T-helper 2 cell treated with Interferon-gamma antibody and Interleukin-4, amounts not matched to agents 100 ng/mL and 5 ng/mL, for 36 hours (primary cell): ENCODE measurements around the gene TMEM11. TPM values are rescaled to one million over a fixed set of nuclear protein-coding genes. Genes with fewer than 3 reads are reported as not detected.
"Not testable (repeated sequence)": the region's sequence is repeated elsewhere in the genome, so short reads cannot be mapped to it uniquely, and the experiment has no call there.

Experiments used
- intact Hi-C: fragments of 100-400 bp; cut with micrococcal nuclease; formaldehyde crosslinking; loops from one replicate; pipeline ENCODE4 v1.15.1; 2023
- total RNA-seq: library from RNA; stranded (reverse); gene quantifications from 2 replicates; pipeline ENCODE4 v1.2.3, GENCODE V29; 2022

TMEM11 gene
- total RNA-seq, 1 donor from 2014 or later = 20.3 TPM

- intact Hi-C loops = no loop called here
Observed at GRCh38 chr17:21242780-21243515, 29.0 kb upstream of the TMEM11 start.

- intact Hi-C loops = no loop called here
Observed at GRCh38 chr17:21242026-21242697, 28.2 kb upstream of the TMEM11 start.

GRCh38 chr17:21241564-21241963, 27.6 kb upstream of the TMEM11 start:
- intact Hi-C loops = no loop called here

GRCh38 chr17:21240369-21241055, 26.6 kb upstream of the TMEM11 start:
- intact Hi-C loops = no loop called here

- intact Hi-C loops = no loop called here
Observed at GRCh38 chr17:21239680-21240368, 25.9 kb upstream of the TMEM11 start.

GRCh38 chr17:21235921-21236320, 22.0 kb upstream of the TMEM11 start:
- intact Hi-C loops = no loop called here

- intact Hi-C loops = no loop called here
Observed at GRCh38 chr17:21233581-21234347, 19.8 kb upstream of the TMEM11 start.

GRCh38 chr17:21232033-21232749, 18.2 kb upstream of the TMEM11 start:
- intact Hi-C loops = no loop called here

- intact Hi-C loops = no loop called here
Observed at GRCh38 chr17:21231533-21231932, 17.6 kb upstream of the TMEM11 start.

- intact Hi-C loops = no loop called here
Observed at GRCh38 chr17:21228845-21229244, 14.9 kb upstream of the TMEM11 start.

GRCh38 chr17:21228111-21228510, 14.2 kb upstream of the TMEM11 start:
- intact Hi-C loops = no loop called here

- intact Hi-C loops = not testable (repeated sequence)
Observed at GRCh38 chr17:21227277-21227676, 13.3 kb upstream of the TMEM11 start.

- intact Hi-C loops = no loop called here
Observed at GRCh38 chr17:21223086-21223485, 9.1 kb upstream of the TMEM11 start.

- intact Hi-C loops = no loop called here
Observed at GRCh38 chr17:21218831-21219380, 4.9 kb upstream of the TMEM11 start.

- intact Hi-C loops = no loop called here
Observed at GRCh38 chr17:21218101-21218500, 4.1 kb upstream of the TMEM11 start.

- intact Hi-C loops = no loop called here
Observed at GRCh38 chr17:21217346-21217745, 3.4 kb upstream of the TMEM11 start.

GRCh38 chr17:21215935-21216334, 2.0 kb upstream of the TMEM11 start:
- intact Hi-C loops = no loop called here

- intact Hi-C loops = loop anchor here (1.0 kb wide), 6 partner anchors 38 to 336 kb away; partner anchors contain the start of genes DHRS7B, MAP2K3, NATD1 and USP22
Observed at GRCh38 chr17:21214777-21215541, 998 bp upstream of the TMEM11 start.

- intact Hi-C loops = loop anchor here (1.0 kb wide), 6 partner anchors 40 to 338 kb away; partner anchors contain the start of genes DHRS7B, MAP2K3, NATD1 and USP22
Observed at GRCh38 chr17:21213638-21214014, 335 bp downstream of the TMEM11 start.
